AG10803 (cell line): ENCODE results near the gene SYNDIG1.

Experiments used
- DNase-seq: peaks from one replicate; pipeline ENCODE4 v3.0.0; 2010; ENCODE audit warnings: low read depth
- H3K4me3 ChIP-seq: 2 replicates; pipeline ENCODE4 v1.5.1; 2011; ENCODE audit warnings: mild to moderate bottlenecking, low read length, control low read depth
- CTCF ChIP-seq: conservative IDR thresholded peaks from 2 replicates; pipeline ENCODE4 v1.5.1; 2011; ENCODE audit warnings: mild to moderate bottlenecking, low read length, control low read depth, inconsistent platforms

SYNDIG1 gene

GRCh38 chr20:24603454-24603853 is 134.0 kb downstream of the SYNDIG1 start:
- no peak for TF ChIP-seq CTCF

GRCh38 chr20:24604966-24605665 is 135.7 kb downstream of the SYNDIG1 start:
- H3K4me3 ChIP-seq, result no peak overlapping the region
- TF ChIP-seq CTCF, result no peak
- no peak for DNase-seq

More at GRCh38 chr20:24603454-24603853, 134.0 kb downstream of the SYNDIG1 start:
- no peak overlapping the region for H3K4me3 ChIP-seq
- DNase-seq, result no peak

DNA sequence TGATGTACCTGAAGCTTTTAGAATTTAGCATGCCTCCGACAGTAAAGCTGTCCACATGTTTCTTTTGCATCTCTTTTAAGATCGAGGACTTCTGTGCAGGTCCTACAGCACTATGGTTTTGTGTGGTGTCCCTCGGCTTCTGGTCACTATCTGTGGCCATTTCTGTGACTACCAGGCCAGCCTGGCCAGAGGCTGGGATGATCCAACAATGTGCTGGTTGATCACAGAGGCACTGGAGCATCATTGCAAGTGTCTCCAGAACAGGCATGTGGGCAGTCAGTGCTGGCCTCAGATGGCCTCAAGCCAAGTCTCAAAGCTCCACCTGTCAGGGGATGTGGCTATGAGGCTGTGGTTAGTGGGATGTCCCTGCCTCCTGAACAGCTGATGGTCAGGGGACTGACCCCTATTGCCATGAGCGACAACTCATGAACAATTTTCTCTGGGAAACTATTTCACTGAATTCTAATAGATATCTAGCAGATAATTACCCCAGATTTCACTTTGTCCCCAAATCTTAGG is 136.6 kb downstream of the SYNDIG1 start:
- no peak for TF ChIP-seq CTCF
- no peak for DNase-seq
- H3K4me3 ChIP-seq, result no peak overlapping the region

DNA sequence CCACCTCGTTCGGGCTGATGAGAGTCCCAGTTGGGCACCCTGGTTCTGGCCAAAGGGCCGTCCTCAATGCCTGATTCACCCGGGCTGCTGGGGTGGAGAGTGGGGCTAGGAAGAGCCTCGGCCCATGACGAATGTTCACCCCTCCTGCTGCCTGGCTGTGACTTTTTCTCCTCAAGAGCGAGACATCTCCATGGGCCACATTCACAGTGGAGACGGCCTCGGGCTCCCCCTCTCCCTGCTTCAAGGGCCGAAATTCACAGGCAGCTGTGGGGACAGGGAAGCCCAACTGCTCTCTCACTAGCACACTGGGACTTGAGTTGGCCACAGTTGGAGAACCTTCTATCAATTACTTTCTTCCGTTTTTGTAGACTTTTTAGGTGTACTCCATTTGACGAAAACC is 138.0 kb downstream of the SYNDIG1 start:
- DNase-seq, result no peak
- no peak overlapping the region for H3K4me3 ChIP-seq
- no peak for TF ChIP-seq CTCF

GRCh38 chr20:24608926-24609667 is 139.7 kb downstream of the SYNDIG1 start:
- DNase-seq, result peak; percentile 53
- H3K4me3 ChIP-seq, result no peak overlapping the region
- no peak for TF ChIP-seq CTCF

DNA sequence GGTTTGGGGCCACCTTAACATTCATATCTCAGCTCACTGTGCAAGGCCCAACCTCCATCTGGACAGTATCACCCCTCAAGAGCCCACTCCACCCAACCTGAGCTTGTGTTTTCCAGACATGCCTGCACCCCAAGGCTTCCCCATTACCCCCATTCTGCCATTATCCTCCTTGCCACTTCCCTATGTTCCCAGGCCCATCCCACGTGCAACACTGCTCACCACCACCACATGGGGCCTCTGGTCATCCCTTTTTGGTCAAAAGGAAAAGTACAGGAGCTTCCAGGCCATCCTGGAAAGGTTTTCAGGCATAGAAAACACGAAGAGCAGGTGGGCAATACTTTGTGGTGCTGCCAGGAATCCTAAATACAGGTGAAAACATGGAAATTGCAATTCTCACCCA is 140.3 kb downstream of the SYNDIG1 start:
- H3K4me3 ChIP-seq, result no peak overlapping the region
- DNase-seq, result no peak
- TF ChIP-seq CTCF, result no peak
